Measurements from ENCODE around the gene ZC3H6.
"Not testable (repeated sequence)": the region's sequence is repeated elsewhere in the genome, so short reads cannot be mapped to it uniquely, and the experiment has no call there.

The ZC3H6 gene

GRCh38 chr2:112332123-112332696 is 56.8 kb downstream of the ZC3H6 start:
- DNase-seq: no peak

DNA sequence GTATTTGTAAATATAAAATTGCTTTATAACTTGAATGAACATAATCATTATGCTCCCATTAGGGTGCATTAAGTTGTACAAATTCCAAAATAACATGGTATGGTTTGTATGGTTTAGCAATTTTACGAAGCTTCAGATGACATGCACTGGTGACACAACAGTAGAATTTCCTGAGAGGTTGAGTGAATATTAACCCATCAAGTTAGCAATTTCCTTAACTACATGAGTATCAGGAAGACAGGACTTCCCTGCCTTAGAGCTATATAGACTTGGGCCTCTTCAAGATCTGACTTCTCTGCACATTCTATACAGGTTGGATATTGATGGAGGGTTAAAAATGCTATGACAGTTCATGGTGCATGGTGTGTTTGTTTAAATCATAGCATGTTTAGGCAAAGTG is 60.2 kb downstream of the ZC3H6 start:
- DNase-seq: no peak

DNA sequence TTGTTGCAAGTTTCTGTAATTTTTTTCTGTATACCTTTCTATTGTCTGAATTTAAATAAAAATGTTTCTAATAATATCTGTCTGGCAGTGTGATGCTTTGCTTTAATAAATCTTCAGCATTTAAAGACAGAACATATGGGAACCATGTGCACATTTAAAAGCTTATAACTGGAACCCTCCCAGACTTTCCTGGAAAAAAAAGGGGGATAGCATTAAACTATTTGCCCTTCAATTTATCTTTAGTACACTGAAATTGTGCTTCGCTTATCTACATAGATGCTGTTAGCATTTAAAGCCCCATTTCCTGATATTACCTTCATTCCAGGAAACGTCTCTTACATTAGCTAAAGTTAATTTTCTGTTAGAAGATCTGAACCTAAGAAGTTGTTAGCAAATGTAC is 64.6 kb downstream of the ZC3H6 start:
- DNase-seq: no peak

GRCh38 chr2:112340475-112341267 is 65.3 kb downstream of the ZC3H6 start:
- no peak for DNase-seq

GRCh38 chr2:112342067-112342550 is 66.7 kb downstream of the ZC3H6 start:
- DNase-seq: no peak

DNA sequence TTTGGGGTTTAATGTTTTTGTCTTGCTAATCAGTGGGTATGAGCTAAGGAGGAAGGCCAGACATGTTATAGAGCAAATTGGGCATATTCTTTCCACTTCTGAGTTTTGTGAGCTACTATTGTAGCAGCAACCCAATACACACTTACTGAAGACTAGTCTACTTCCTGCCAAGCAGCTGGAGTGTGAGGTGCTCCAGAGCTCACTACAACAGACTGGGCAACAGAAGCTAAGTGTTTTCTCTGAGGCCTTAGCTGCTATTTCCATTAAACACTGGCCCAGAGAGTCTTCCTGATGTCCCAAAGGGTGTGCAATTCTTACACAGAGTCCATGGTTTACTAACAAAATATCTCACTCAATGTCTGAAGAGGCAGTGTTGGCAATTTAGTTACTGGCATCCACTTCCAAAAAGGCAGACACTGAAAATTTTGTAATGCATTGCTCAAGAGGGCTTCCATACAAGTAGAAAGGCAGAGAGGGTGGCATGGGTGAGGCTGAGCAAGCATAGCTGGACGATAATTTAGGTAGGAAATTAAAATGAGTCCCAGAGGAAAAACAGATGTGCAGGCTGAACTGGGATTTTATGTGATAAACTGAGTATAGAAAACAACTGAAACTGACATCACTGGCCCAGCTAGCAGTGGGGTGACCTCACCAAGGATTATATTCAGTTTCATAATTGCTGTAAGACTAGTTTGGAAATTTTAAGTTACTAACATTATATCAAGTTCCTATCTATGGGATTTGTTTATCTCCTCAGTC is 68.6 kb downstream of the ZC3H6 start:
- DNase-seq: no peak

- no peak for DNase-seq
These were observed 69.9 kb downstream of the ZC3H6 start for GRCh38 chr2:112345030-112346027.

DNA sequence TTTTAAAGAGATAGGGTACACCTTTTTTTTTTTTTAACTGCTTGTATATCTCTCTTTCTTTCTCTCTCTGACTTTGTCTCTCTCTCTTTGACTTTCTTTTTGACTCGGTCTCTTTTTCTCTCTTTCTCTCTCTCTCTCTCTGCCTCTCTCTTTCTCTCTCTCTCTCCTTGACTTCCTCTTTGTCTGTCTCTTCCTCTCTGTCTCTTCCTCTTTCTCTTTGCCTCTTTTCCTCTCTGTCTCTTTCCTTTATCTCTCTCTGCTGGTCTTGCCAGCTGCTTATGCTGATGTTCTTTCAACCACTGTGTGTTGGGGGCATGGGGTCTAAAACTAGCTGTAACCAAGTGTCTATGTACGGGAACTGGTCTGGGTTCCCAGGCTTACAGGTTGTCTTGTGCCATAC is 76.9 kb downstream of the ZC3H6 start:
- not testable (repeated sequence) for DNase-seq

DNA sequence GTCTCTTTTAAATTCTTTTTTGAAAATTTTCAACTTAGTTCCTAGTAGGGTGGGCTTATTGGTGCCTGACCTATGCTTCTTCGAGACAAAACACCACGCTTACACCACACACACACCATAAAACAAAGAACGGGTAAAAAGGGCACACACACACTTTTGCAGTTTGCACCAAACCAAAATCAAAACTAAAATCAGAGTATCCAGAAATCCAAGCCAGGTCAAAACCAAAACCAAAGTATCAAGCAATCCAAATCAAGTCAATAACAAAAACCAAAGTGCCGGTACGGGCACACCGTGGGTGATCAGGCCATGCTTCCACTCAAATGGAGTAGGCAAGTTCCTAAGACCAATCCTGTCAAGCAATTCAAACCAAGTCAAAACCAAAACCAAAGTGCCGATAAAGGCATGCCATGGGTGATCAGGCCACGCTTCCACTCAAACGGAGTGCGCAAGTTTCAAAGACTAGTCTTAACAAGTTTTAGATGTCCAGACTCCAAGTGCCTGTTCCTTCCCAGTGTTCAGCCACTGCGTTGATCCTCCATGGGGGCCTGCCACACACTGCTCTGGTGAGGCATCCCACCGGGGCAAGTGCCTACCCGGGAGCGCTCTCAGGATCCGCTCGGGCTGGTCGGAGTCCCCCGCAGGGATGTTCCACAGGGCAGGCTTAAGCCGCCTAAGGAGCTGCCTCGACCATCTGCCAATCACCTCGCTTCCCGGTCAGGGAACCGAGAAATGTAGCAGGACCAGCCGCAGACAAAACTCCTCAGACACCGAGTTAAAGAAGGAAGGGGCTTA is 77.6 kb downstream of the ZC3H6 start:
- DNase-seq: not testable (repeated sequence)

DNA sequence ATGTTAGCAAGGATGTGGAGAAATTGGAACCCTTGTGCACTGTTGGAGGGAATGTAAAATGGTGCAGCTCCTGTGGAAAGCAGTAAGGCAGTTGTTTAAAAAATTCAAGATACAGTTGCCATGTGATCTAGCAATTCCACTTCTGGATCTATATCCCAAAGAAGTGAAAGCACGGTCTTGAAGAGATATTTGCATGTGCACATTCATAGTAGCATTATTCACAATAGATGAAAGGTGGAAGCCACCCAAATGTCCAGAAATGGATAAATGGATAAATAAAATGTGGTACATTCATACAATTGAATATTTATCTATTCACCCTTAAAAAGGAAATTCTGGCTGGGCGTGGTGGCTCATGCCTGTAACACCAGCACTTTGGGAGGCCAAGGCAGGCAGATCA is 78.9 kb downstream of the ZC3H6 start:
- not testable (repeated sequence) for DNase-seq

DNA sequence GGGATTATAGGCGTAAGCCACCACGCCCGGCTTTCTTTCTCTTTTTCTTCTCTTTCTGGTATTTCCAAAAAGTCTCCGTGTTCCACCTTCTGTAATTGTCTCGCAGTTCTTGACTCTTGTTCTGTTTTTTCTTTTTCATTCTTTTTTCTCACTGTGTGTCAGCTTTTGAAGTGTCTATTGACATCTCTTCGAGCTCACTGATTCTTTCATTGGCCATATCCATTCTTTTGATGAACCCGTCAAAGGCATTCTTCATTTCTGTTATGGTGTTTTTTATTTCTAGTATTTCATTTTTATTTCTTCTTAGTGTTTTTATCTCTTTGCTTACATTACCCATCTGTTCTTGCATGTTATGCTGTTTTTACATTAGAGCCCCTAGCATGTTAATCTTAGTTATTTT is 84.7 kb downstream of the ZC3H6 start:
- DNase-seq: not testable (repeated sequence)
